GM23338 (cell line): Measurements from ENCODE around the gene ZCCHC4.

Source experiments
- CREB1 ChIP-seq: fragments of 250-450 bp; sonication (Bioruptor Pico); IDR thresholded peaks from 2 replicates; pipeline ENCODE4 v1.5.0; 2020; ENCODE audit warnings: low read depth, mild to moderate bottlenecking, moderate library complexity
- EZH2 ChIP-seq: fragments of 200-600 bp; sonication (generic); IDR thresholded peaks from one replicate; pipeline ENCODE4 v1.8.0; 2017; ENCODE audit warnings: antibody characterized with exemption, mild to moderate bottlenecking, low read depth; ENCODE audit not compliant: unreplicated experiment
- EZH2phosphoT487 ChIP-seq: fragments of 200-600 bp; sonication (generic); IDR thresholded peaks from one replicate; pipeline ENCODE4 v1.8.1; 2018; ENCODE audit warnings: antibody characterized with exemption; ENCODE audit not compliant: unreplicated experiment
- JUNB ChIP-seq: IDR thresholded peaks from one replicate; pipeline ENCODE4 v1.6.1; 2016; ENCODE audit warnings: antibody characterized with exemption; ENCODE audit not compliant: unreplicated experiment
- POLR2AphosphoS5 ChIP-seq: IDR thresholded peaks from 2 replicates; pipeline ENCODE4 v1.6.1; 2016; ENCODE audit warnings: antibody characterized with exemption, low read depth
- ZNF114 ChIP-seq: fragments of 250-450 bp; sonication (Bioruptor Pico); IDR thresholded peaks from 2 replicates; pipeline ENCODE4 v1.5.0; 2020; ENCODE audit warnings: mild to moderate bottlenecking, moderate library complexity
- TF ChIP-seq, protein P1 (sequence below), 2 experiments: fragments of 200-600 bp in 1 of 2; sonication (generic) in 1 of 2; conservative IDR thresholded peaks; 2 replicates each; pipeline versions ENCODE4 v1.5.1 to v1.6.1; 2016 to 2017; ENCODE audit warnings: antibody characterized with exemption in 2 of 2, low read depth in 2 of 2, mild to moderate bottlenecking in 2 of 2, moderate library complexity in 1 of 2
- TF ChIP-seq, protein P2 (sequence below): IDR thresholded peaks from one replicate; pipeline ENCODE4 v1.6.1; 2018; ENCODE audit warnings: antibody characterized with exemption; ENCODE audit not compliant: unreplicated experiment
- TF ChIP-seq, protein P3 (sequence below): fragments of 250-450 bp; sonication (Bioruptor Pico); IDR thresholded peaks from 2 replicates; pipeline ENCODE4 v1.5.0; 2020; ENCODE audit warnings: mild to moderate bottlenecking, moderate library complexity

DNA sequence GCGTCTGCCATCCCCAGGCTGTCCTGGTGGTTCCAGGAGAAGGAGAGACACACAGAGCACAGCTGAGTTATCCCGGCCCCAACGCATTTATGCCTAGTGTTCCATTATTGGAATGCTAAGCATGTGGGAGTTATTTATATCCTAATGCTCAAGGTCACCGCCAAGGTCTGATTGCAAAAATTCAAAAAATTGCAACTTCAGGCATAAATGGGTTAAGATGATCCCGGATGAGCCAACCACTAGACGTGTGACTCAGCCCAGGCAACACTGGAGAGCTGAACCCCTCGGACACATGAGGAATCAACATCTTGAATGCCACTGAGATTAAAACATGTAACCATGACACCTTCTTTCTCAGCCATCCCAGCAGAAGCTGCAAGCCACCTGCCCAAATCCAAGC, 3.8 kb upstream of the ZCCHC4 start:
- TF ChIP-seq, protein P1, sequence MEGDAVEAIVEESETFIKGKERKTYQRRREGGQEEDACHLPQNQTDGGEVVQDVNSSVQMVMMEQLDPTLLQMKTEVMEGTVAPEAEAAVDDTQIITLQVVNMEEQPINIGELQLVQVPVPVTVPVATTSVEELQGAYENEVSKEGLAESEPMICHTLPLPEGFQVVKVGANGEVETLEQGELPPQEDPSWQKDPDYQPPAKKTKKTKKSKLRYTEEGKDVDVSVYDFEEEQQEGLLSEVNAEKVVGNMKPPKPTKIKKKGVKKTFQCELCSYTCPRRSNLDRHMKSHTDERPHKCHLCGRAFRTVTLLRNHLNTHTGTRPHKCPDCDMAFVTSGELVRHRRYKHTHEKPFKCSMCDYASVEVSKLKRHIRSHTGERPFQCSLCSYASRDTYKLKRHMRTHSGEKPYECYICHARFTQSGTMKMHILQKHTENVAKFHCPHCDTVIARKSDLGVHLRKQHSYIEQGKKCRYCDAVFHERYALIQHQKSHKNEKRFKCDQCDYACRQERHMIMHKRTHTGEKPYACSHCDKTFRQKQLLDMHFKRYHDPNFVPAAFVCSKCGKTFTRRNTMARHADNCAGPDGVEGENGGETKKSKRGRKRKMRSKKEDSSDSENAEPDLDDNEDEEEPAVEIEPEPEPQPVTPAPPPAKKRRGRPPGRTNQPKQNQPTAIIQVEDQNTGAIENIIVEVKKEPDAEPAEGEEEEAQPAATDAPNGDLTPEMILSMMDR (conservative IDR thresholded peaks at IDR 0.05; ENCODE audit: low read depth in 2 of 2), result no peak
- no peak for TF ChIP-seq ZNF114 (CRISPR knock-in tag)
- TF ChIP-seq POLR2AphosphoS5, result no peak
- TF ChIP-seq EZH2, result no peak
- TF ChIP-seq, protein P2, sequence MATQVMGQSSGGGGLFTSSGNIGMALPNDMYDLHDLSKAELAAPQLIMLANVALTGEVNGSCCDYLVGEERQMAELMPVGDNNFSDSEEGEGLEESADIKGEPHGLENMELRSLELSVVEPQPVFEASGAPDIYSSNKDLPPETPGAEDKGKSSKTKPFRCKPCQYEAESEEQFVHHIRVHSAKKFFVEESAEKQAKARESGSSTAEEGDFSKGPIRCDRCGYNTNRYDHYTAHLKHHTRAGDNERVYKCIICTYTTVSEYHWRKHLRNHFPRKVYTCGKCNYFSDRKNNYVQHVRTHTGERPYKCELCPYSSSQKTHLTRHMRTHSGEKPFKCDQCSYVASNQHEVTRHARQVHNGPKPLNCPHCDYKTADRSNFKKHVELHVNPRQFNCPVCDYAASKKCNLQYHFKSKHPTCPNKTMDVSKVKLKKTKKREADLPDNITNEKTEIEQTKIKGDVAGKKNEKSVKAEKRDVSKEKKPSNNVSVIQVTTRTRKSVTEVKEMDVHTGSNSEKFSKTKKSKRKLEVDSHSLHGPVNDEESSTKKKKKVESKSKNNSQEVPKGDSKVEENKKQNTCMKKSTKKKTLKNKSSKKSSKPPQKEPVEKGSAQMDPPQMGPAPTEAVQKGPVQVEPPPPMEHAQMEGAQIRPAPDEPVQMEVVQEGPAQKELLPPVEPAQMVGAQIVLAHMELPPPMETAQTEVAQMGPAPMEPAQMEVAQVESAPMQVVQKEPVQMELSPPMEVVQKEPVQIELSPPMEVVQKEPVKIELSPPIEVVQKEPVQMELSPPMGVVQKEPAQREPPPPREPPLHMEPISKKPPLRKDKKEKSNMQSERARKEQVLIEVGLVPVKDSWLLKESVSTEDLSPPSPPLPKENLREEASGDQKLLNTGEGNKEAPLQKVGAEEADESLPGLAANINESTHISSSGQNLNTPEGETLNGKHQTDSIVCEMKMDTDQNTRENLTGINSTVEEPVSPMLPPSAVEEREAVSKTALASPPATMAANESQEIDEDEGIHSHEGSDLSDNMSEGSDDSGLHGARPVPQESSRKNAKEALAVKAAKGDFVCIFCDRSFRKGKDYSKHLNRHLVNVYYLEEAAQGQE, result no peak
- TF ChIP-seq CREB1, result no peak
- TF ChIP-seq EZH2phosphoT487, result no peak
- TF ChIP-seq JUNB, result no peak
- TF ChIP-seq, protein P3, sequence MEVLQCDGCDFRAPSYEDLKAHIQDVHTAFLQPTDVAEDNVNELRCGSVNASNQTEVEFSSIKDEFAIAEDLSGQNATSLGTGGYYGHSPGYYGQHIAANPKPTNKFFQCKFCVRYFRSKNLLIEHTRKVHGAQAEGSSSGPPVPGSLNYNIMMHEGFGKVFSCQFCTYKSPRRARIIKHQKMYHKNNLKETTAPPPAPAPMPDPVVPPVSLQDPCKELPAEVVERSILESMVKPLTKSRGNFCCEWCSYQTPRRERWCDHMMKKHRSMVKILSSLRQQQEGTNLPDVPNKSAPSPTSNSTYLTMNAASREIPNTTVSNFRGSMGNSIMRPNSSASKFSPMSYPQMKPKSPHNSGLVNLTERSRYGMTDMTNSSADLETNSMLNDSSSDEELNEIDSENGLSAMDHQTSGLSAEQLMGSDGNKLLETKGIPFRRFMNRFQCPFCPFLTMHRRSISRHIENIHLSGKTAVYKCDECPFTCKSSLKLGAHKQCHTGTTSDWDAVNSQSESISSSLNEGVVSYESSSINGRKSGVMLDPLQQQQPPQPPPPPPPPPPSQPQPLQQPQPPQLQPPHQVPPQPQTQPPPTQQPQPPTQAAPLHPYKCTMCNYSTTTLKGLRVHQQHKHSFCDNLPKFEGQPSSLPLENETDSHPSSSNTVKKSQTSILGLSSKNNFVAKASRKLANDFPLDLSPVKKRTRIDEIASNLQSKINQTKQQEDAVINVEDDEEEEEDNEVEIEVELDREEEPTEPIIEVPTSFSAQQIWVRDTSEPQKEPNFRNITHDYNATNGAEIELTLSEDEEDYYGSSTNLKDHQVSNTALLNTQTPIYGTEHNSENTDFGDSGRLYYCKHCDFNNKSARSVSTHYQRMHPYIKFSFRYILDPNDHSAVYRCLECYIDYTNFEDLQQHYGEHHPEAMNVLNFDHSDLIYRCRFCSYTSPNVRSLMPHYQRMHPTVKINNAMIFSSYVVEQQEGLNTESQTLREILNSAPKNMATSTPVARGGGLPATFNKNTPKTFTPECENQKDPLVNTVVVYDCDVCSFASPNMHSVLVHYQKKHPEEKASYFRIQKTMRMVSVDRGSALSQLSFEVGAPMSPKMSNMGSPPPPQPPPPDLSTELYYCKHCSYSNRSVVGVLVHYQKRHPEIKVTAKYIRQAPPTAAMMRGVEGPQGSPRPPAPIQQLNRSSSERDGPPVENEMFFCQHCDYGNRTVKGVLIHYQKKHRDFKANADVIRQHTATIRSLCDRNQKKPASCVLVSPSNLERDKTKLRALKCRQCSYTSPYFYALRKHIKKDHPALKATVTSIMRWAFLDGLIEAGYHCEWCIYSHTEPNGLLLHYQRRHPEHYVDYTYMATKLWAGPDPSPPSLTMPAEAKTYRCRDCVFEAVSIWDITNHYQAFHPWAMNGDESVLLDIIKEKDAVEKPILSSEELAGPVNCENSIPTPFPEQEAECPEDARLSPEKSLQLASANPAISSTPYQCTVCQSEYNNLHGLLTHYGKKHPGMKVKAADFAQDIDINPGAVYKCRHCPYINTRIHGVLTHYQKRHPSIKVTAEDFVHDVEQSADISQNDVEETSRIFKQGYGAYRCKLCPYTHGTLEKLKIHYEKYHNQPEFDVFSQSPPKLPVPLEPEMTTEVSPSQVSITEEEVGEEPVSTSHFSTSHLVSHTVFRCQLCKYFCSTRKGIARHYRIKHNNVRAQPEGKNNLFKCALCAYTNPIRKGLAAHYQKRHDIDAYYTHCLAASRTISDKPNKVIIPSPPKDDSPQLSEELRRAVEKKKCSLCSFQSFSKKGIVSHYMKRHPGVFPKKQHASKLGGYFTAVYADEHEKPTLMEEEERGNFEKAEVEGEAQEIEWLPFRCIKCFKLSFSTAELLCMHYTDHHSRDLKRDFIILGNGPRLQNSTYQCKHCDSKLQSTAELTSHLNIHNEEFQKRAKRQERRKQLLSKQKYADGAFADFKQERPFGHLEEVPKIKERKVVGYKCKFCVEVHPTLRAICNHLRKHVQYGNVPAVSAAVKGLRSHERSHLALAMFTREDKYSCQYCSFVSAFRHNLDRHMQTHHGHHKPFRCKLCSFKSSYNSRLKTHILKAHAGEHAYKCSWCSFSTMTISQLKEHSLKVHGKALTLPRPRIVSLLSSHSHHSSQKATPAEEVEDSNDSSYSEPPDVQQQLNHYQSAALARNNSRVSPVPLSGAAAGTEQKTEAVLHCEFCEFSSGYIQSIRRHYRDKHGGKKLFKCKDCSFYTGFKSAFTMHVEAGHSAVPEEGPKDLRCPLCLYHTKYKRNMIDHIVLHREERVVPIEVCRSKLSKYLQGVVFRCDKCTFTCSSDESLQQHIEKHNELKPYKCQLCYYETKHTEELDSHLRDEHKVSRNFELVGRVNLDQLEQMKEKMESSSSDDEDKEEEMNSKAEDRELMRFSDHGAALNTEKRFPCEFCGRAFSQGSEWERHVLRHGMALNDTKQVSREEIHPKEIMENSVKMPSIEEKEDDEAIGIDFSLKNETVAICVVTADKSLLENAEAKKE (CRISPR knock-in tag), result no peak
